IMR-90 (cell line): ENCODE results near the gene GPATCH2. TPM values are rescaled to one million over a fixed set of nuclear protein-coding genes. Genes with fewer than 3 reads are reported as not detected.
"Not testable (repeated sequence)": the region's sequence is repeated elsewhere in the genome, so short reads cannot be mapped to it uniquely, and the experiment has no call there.

Experiments
- ATAC-seq: fragments of 200-7000 bp; cut with Tn5 transposase; 2 replicates; pipeline ENCODE4 v1.9.1; 2020; ENCODE audit warnings: low read depth, mild to moderate bottlenecking, moderate library complexity
- BruUV-seq: library from RNA; stranded (reverse); fragments of 400-500 nt; replicated peaks from 2 replicates; lab custom pipeline; 2021; lab: Mats Ljungman, UMichigan
- CTCF ChIA-PET: fragments of 300-600 bp; formaldehyde crosslinking; extraction: SDS; loops from one replicate; lab custom pipeline; 2021; ENCODE audit warnings: antibody characterized with exemption; lab: Yijun Ruan, JAX
- POLR2A ChIA-PET: fragments of 300-600 bp; sonication (Branson Sonifier 250); formaldehyde crosslinking; loops from one replicate; lab custom pipeline; 2022; ENCODE audit warnings: antibody characterized with exemption; ENCODE audit not compliant: unreplicated experiment; lab: Charles Lee
- DNase-seq: peaks from one replicate; pipeline ENCODE4 v3.0.0; 2013
- H2AFZ ChIP-seq: replicated peaks from 2 replicates; pipeline ENCODE3; 2013; ENCODE audit warnings: low read length, mild to moderate bottlenecking; ENCODE audit not compliant: poor library complexity
- H2AK5ac ChIP-seq: 2 replicates; pipeline ENCODE4 v1.6.1; 2013; ENCODE audit warnings: low read depth, low read length, inconsistent platforms
- H2AK9ac ChIP-seq: replicated peaks from 2 replicates; pipeline ENCODE3; 2013; ENCODE audit warnings: mild to moderate bottlenecking, low read depth, low read length, moderate library complexity; ENCODE audit not compliant: poor library complexity
- H2BK120ac ChIP-seq: 2 replicates; pipeline ENCODE4 v1.6.1; 2013; ENCODE audit warnings: low read depth, low read length, inconsistent platforms
- H2BK15ac ChIP-seq: 3 replicates; pipeline ENCODE4 v1.6.1; 2013; ENCODE audit warnings: low read depth, low read length, inconsistent platforms
- H2BK20ac ChIP-seq: 2 replicates; pipeline ENCODE4 v1.6.1; 2013; ENCODE audit warnings: low read depth, mild to moderate bottlenecking, inconsistent platforms, low read length, moderate library complexity
- H2BK5ac ChIP-seq: 2 replicates; pipeline ENCODE4 v1.6.1; 2013; ENCODE audit warnings: mild to moderate bottlenecking, low read depth, low read length, inconsistent platforms; ENCODE audit not compliant: poor library complexity, severe bottlenecking
- H3K14ac ChIP-seq: replicated peaks from 2 replicates; pipeline ENCODE4 v1.6.1; 2013; ENCODE audit warnings: low read depth, low read length, inconsistent platforms
- H3K18ac ChIP-seq: 2 replicates; pipeline ENCODE4 v1.6.1; 2013; ENCODE audit warnings: low read depth, low read length, control low read depth
- H3K23ac ChIP-seq: 2 replicates; pipeline ENCODE4 v1.6.1; 2013; ENCODE audit warnings: low read depth, low read length, inconsistent platforms
- H3K27ac ChIP-seq: 2 replicates; pipeline ENCODE4 v1.5.1; 2013; ENCODE audit warnings: mild to moderate bottlenecking, control low read depth, low read length; ENCODE audit not compliant: insufficient read depth
- H3K27me3 ChIP-seq: 2 replicates; pipeline ENCODE4 v1.6.1; 2013; ENCODE audit warnings: low read length; ENCODE audit not compliant: control insufficient read depth, insufficient read depth
- H3K36me3 ChIP-seq: 2 replicates; pipeline ENCODE4 v1.6.1; 2013; ENCODE audit warnings: low read length, mixed read lengths; ENCODE audit not compliant: control insufficient read depth, insufficient read depth
- H3K4ac ChIP-seq: 2 replicates; pipeline ENCODE4 v1.6.1; 2013; ENCODE audit warnings: low read depth, low read length, inconsistent platforms
- H3K4me1 ChIP-seq: 2 replicates; pipeline ENCODE4 v1.6.1; 2013; ENCODE audit warnings: low read length, mixed read lengths; ENCODE audit not compliant: control insufficient read depth, insufficient read depth
- H3K4me2 ChIP-seq: 2 replicates; pipeline ENCODE4 v1.6.1; 2013; ENCODE audit warnings: low read depth, mild to moderate bottlenecking, control low read depth, low read length, moderate library complexity
- H3K4me3 ChIP-seq: 2 replicates; pipeline ENCODE4 v1.5.1; 2013; ENCODE audit warnings: low read depth, mild to moderate bottlenecking, control low read depth, low read length, moderate library complexity; ENCODE audit not compliant: insufficient read depth
- H3K56ac ChIP-seq: 2 replicates; pipeline ENCODE4 v1.6.1; 2013; ENCODE audit warnings: low read length, inconsistent platforms; ENCODE audit not compliant: insufficient read depth; ENCODE audit errors: extremely low read depth
- H3K79me1 ChIP-seq, 2 experiments: 2 replicates each; pipeline ENCODE4 v1.6.1; 2013; ENCODE audit warnings: low read length in 2 of 2, inconsistent platforms in 1 of 2, low read depth in 1 of 2
- H3K9ac ChIP-seq: 2 replicates; pipeline ENCODE4 v1.6.1; 2013; ENCODE audit warnings: low read depth, low read length, control low read depth
- H3K9me1 ChIP-seq: 2 replicates; pipeline ENCODE4 v1.6.1; 2013; ENCODE audit warnings: low read length, inconsistent platforms; ENCODE audit not compliant: insufficient read depth
- H3K9me3 ChIP-seq: 2 replicates; pipeline ENCODE4 v1.6.1; 2013; ENCODE audit warnings: low read length; ENCODE audit not compliant: control insufficient read depth, insufficient read depth
- H4K20me1 ChIP-seq: 2 replicates; pipeline ENCODE4 v1.6.1; 2013; ENCODE audit warnings: low read length, inconsistent platforms; ENCODE audit not compliant: insufficient read depth
- H4K5ac ChIP-seq: 2 replicates; pipeline ENCODE4 v1.6.1; 2013; ENCODE audit warnings: mild to moderate bottlenecking, low read depth, low read length, control low read depth
- H4K8ac ChIP-seq, 2 experiments: 2 replicates each; pipeline ENCODE4 v1.6.1; 2013; ENCODE audit warnings: low read depth in 2 of 2, low read length in 2 of 2, control low read depth in 1 of 2, inconsistent platforms in 1 of 2
- H4K91ac ChIP-seq: 2 replicates; pipeline ENCODE4 v1.6.1; 2013; ENCODE audit warnings: low read depth, low read length, inconsistent platforms; ENCODE audit not compliant: insufficient read depth
- WGBS, 2 experiments: methylation state at CpG; one replicate each; pipeline versions ENCODE4 v1.1.5 to v1.1.7; 2013; ENCODE audit warnings: missing lambda C conversion rate in 2 of 2; ENCODE audit not compliant: insufficient read length in 1 of 2; ENCODE audit errors: extremely low coverage in 2 of 2; 5-methylcytosine and 5-hydroxymethylcytosine counted together
- dilution Hi-C: fragments of 300-500 bp; cut with HindIII; formaldehyde crosslinking; loops from one replicate; pipeline ENCODE4 v1.14.3; 2018; ENCODE audit warnings: low sequenced_read_pairs; ENCODE audit not compliant: unreplicated experiment
- in situ Hi-C: fragments of 300-500 bp; cut with MboI; formaldehyde crosslinking; loops from 3 replicates; pipeline ENCODE4 v1.14.3; 2019; ENCODE audit warnings: low sequenced_read_pairs, inconsistent platforms, mixed read lengths
- intact Hi-C: fragments of 100-400 bp; cut with micrococcal nuclease; formaldehyde crosslinking; loops from 2 replicates; pipeline ENCODE4 v1.10.0; 2022
- polyA plus RNA-seq, 3 experiments: library from polyadenylated mRNA; depleted of rRNA; stranded (reverse); fragments of >200 nt; gene quantifications; 2 replicates each; pipeline ENCODE4 v1.2.3, GENCODE V29; 2012; ENCODE audit warnings: low replicate concordance in 1 of 3
- total RNA-seq: library from RNA; depleted of rRNA; stranded (reverse); fragments of >200 nt; gene quantifications from 2 replicates; pipeline ENCODE4 v1.2.3, GENCODE V29; 2012

The GPATCH2 gene
- total and polyA plus RNA-seq, 2 of the 4 experiments (the other 2 are of a cell fraction), result 4.7 to 11.8 TPM

DNA sequence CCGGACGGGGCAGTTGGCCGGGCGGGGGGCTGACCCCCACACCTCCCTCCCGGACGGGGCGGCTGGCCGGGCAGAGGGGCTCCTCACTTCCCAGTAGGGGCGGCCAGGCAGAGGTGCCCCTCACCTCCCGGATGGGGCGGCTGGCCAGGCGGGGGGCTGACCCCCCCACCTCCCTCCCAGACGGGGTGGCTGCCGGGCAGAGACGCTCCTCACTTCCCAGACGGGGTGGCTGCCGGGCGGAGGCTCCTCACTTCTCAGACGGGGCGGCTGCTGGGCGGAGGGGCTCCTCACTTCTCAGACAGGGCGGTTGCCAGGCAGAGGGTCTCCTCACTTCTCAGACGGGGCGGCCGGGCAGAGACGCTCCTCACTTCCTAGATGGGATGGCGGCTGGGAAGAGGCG is 107.0 kb downstream of the GPATCH2 start:
- POLR2A ChIA-PET, H3K4ac ChIP-seq, H3K18ac ChIP-seq, H4K91ac ChIP-seq, H4K8ac ChIP-seq, H2BK15ac ChIP-seq, H2BK120ac ChIP-seq, dilution Hi-C loops, H4K5ac ChIP-seq, H3K27ac ChIP-seq, BruUV-seq, H2BK20ac ChIP-seq, H3K27me3 ChIP-seq, H2BK5ac ChIP-seq, ATAC-seq, H3K14ac ChIP-seq, H3K56ac ChIP-seq, H2AK9ac ChIP-seq, H3K9me3 ChIP-seq, H2AK5ac ChIP-seq, H4K20me1 ChIP-seq, H3K4me2 ChIP-seq, H3K9ac ChIP-seq, in situ Hi-C loops, H3K4me3 ChIP-seq, DNase-seq, H3K4me1 ChIP-seq, CTCF ChIA-PET, H3K23ac ChIP-seq, intact Hi-C loops, H3K36me3 ChIP-seq, H2AFZ ChIP-seq: not testable (repeated sequence)
- WGBS, 2 experiments, result no CpG with 5 or more reads among the region's 28 CpGs
- H3K9me1 ChIP-seq, result peaks cover 12% of the 10 kb centered on the region; the same call in 1 of the 2 replicates
- H3K79me1 ChIP-seq, result peaks cover 14 to 17% of the 10 kb centered on the region in 2 experiments
